Breast epithelium (tissue), 3 donors: ENCODE measurements around the gene C1QTNF2.

ENCODE experiments used
- CTCF ChIP-seq, 3 donors: fragments of 450-650 bp; IDR thresholded peaks; one replicate each; pipeline ENCODE4 v1.5.1; 2016 to 2017; ENCODE audit warnings: antibody characterized with exemption in 3 of 3, mild to moderate bottlenecking in 3 of 3, moderate library complexity in 3 of 3
- POLR2A ChIP-seq: fragments of 450-650 bp; IDR thresholded peaks from one replicate; pipeline ENCODE4 v1.6.1; 2016; ENCODE audit warnings: antibody characterized with exemption, mild to moderate bottlenecking, moderate library complexity
- POLR2AphosphoS5 ChIP-seq, 3 donors: sonication (generic); formaldehyde crosslinking; IDR thresholded peaks; one replicate each; pipeline ENCODE4 v1.6.1; 2017; ENCODE audit warnings: antibody characterized with exemption in 3 of 3

GRCh38 chr5:160359816-160360215 lies 10.6 kb downstream of the C1QTNF2 start:
- TF ChIP-seq CTCF (IDR thresholded peaks at IDR 0.05) (no peak), POLR2A (no peak), POLR2AphosphoS5 (IDR thresholded peaks at IDR 0.05) (no peak)
